OCI-LY3 (cell line): Measurements from ENCODE around the gene NOB1.

Experiments
- H2AFZ ChIP-seq: fragments of 200-600, 300-600 bp; shearing (Covaris generic); 2 replicates; pipeline ENCODE4 v1.6.0; 2014; ENCODE audit warnings: antibody characterized with exemption, low read depth, low read length
- H3K27ac ChIP-seq: fragments of 200-600, 300-600 bp; sonication (generic); 2 replicates; pipeline ENCODE4 v1.5.1; 2014; ENCODE audit warnings: mild to moderate bottlenecking, low read length, moderate library complexity, mixed read lengths
- H3K27me3 ChIP-seq: fragments of 200-600, 300-600 bp; sonication (generic); 2 replicates; pipeline ENCODE4 v1.6.1; 2014; ENCODE audit warnings: low read depth, low read length, mixed read lengths
- H3K36me3 ChIP-seq: fragments of 200-600, 300-600 bp; sonication (generic); replicated peaks from 2 replicates; pipeline ENCODE3; 2014; ENCODE audit warnings: low read depth, low read length, mixed read lengths
- H3K4me1 ChIP-seq: fragments of 300-600, 200-600 bp; sonication (generic); 2 replicates; pipeline ENCODE4 v1.6.1; 2014; ENCODE audit warnings: low read length, mixed read lengths
- H3K4me2 ChIP-seq: fragments of 200-600, 300-600 bp; sonication (generic); 2 replicates; pipeline ENCODE4 v1.6.1; 2014; ENCODE audit warnings: low read length, mixed read lengths
- H3K4me3 ChIP-seq: fragments of 300-600, 200-600 bp; sonication (generic); 2 replicates; pipeline ENCODE4 v1.5.1; 2014; ENCODE audit warnings: antibody characterized with exemption, mild to moderate bottlenecking, low read length, moderate library complexity
- H3K79me2 ChIP-seq: fragments of 300-600, 200-600 bp; shearing (Covaris generic); 2 replicates; pipeline ENCODE4 v1.6.1; 2014; ENCODE audit warnings: mild to moderate bottlenecking, low read length, mixed read lengths
- H3K9ac ChIP-seq: fragments of 300-600, 200-600 bp; shearing (Covaris generic); 2 replicates; pipeline ENCODE4 v1.6.0; 2014; ENCODE audit warnings: mild to moderate bottlenecking, low read length, moderate library complexity
- H3K9me3 ChIP-seq: fragments of 200-600, 300-600 bp; shearing (Covaris generic); 2 replicates; pipeline ENCODE4 v1.6.1; 2014; ENCODE audit warnings: low read length, mixed read lengths; ENCODE audit not compliant: insufficient read depth
- H4K20me1 ChIP-seq: fragments of 200-600, 300-600 bp; sonication (generic); 2 replicates; pipeline ENCODE4 v1.6.1; 2016; ENCODE audit warnings: low read length, mixed read lengths; ENCODE audit not compliant: insufficient read depth
- EZH2phosphoT487 ChIP-seq: fragments of 200-600 bp; shearing (Covaris generic); IDR thresholded peaks from 2 replicates; pipeline ENCODE4 v1.6.1; 2018; ENCODE audit warnings: antibody characterized with exemption, mixed run types, low read depth
- TF ChIP-seq, protein P1 (sequence below): fragments of 200-600, 300-600 bp; sonication (generic); IDR thresholded peaks from 2 replicates; pipeline ENCODE4 v1.5.1; 2014; ENCODE audit warnings: antibody characterized with exemption, low read length, low read depth

The NOB1 gene

DNA sequence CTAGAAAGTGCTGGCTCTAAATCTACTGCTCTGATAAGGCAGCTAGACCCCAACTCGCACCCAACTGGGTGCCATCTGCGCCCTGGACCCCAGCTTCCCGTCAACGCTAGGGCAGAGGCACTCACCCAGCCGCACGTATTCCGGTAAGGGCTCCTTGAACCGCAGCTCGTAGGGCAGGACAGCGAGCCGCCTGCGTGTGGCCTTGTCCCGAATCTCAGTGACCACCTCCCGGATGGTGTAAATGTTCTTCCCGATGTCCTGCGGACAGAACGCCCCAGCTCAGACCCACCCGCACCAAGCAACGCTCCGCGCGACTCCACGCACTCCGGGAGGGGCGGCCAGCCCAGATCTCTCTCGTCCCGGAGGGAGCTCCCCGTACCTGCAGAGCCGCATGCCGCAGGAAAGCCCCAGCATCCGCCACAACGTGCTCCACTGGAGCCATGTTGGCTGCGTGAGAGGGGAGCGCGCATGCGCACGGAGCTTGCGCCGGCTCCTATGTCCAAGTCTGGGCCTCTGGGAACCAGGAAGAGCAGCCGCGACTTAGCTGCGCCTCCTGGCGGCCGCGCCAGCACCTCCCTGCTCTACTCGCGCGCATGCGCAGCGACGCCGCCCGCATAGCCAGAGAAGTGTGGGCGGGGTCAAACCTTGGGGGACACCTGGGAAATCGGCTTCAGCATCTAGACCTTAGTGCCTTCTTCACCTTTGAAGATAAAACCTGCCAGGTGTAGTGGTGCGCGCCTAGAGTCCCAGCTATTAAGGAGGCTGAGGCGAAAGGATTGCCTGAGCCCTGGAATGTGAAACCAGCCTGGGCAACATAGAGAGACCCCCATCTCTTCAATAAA, at the start of gene NOB1:
TSS of gene NOB1 (minus strand) at position 458 of the 842 bp plus-strand sequence. CDS start at position 442, 16 bp downstream.
- Histone ChIP-seq H3K27ac (peak within 1 kb of the TSS; percentile 61), H3K27me3 (no peaks in the 10 kb centered on the region), H3K4me1 (peaks cover 7% of the 10 kb centered on the region), H3K9me3 (no peaks in the 10 kb centered on the region), H2AFZ (peak within 1 kb of the TSS; percentile 94), H3K79me2 (peaks cover 48% of the 10 kb centered on the region), H3K4me3 (peak within 1 kb of the TSS; percentile 93), H3K9ac (peak within 1 kb of the TSS; percentile 95), H4K20me1 (peaks cover 4% of the 10 kb centered on the region; the same call in 1 of the 2 replicates), H3K36me3 (peaks cover 29% of the 10 kb centered on the region), H3K4me2 (peak within 1 kb of the TSS; percentile 85)
- TF ChIP-seq, protein P1, sequence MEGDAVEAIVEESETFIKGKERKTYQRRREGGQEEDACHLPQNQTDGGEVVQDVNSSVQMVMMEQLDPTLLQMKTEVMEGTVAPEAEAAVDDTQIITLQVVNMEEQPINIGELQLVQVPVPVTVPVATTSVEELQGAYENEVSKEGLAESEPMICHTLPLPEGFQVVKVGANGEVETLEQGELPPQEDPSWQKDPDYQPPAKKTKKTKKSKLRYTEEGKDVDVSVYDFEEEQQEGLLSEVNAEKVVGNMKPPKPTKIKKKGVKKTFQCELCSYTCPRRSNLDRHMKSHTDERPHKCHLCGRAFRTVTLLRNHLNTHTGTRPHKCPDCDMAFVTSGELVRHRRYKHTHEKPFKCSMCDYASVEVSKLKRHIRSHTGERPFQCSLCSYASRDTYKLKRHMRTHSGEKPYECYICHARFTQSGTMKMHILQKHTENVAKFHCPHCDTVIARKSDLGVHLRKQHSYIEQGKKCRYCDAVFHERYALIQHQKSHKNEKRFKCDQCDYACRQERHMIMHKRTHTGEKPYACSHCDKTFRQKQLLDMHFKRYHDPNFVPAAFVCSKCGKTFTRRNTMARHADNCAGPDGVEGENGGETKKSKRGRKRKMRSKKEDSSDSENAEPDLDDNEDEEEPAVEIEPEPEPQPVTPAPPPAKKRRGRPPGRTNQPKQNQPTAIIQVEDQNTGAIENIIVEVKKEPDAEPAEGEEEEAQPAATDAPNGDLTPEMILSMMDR = peak; percentile 85
- TF ChIP-seq EZH2phosphoT487 = no peak

DNA sequence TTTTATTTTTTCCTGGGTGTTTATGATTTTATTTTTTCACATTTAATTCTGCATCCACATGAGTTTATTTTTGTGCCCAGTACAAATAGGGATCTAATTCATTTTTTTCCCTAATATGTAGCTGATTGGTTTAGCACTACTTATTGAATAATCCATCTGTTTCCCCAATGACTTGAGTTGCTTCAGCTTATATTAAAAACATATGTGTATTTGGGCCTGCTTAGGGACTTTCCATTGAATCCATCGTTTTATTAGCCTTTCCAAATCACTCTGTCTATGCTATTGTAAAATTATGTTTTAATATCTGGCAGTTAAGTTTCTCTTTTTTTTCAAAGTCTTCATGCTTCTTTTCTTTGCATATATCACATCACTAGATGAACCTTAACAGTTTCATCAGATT, 49.6 kb upstream of the NOB1 start:
- H3K36me3 ChIP-seq = no peaks in the 10 kb centered on the region
- H3K27me3 ChIP-seq = no peaks in the 10 kb centered on the region
- no peak overlapping the region for H3K9ac ChIP-seq
- H3K4me2 ChIP-seq = no peak overlapping the region
- H4K20me1 ChIP-seq = no peaks in the 10 kb centered on the region
- no peaks in the 10 kb centered on the region for H3K9me3 ChIP-seq
- H3K27ac ChIP-seq = no peak overlapping the region
- no peaks in the 10 kb centered on the region for H3K79me2 ChIP-seq
- peaks cover 8% of the 10 kb centered on the region for H3K4me1 ChIP-seq
- H2AFZ ChIP-seq = no peak overlapping the region
- no peak overlapping the region for H3K4me3 ChIP-seq
- no peak for TF ChIP-seq EZH2phosphoT487
- TF ChIP-seq, protein P1 = no peak

DNA sequence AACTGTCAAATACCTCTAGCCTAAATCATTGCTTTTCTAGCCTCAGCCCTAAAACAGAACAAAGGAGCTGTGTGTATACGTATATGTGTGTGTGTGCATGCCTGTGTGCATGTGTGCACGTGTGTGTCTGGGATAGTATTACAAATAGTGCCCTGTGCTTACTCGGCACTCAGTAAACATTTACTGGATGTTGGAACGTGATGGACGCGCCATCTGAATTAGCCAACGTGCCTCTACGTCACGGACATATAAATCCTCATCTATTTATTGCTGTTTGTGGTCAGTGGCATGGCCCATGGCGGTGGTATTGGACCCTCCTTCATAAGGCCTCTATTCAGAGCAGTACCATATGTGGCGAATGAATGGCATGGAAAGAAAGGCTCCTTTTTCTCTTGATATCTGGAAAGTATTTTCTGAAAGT, 44.9 kb upstream of the NOB1 start:
- TF ChIP-seq, protein P1 = no peak
- no peak for TF ChIP-seq EZH2phosphoT487
- Histone ChIP-seq H3K4me3 (no peak overlapping the region), H2AFZ (no peak overlapping the region), H3K27me3 (no peaks in the 10 kb centered on the region), H3K36me3 (no peaks in the 10 kb centered on the region), H4K20me1 (0 out of 2 replicates have a peak, but pooled peaks cover 6% of the 10 kb centered on the region), H3K9ac (no peak overlapping the region), H3K4me2 (no peak overlapping the region), H3K4me1 (no peaks in the 10 kb centered on the region), H3K27ac (no peak overlapping the region), H3K9me3 (no peaks in the 10 kb centered on the region), H3K79me2 (no peaks in the 10 kb centered on the region)

DNA sequence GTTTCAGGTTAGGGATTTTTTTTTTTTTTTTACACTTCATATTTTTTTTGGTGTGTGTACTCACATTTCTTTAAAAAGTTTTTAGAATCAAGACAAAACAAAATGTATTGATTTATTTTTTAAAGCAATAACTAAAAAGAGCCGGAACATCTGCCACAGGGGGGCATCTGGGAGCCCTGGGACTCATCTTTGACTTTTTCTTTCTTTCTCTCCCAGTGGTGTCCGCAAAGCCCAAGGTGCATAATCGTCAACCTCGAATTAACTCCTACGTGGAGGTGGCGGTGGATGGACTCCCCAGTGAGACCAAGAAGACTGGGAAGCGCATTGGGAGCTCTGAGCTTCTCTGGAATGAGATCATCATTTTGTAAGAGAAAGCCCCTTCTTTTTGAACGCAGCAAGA, 43.7 kb upstream of the NOB1 start:
- no peaks in the 10 kb centered on the region for H3K27me3 ChIP-seq
- no peaks in the 10 kb centered on the region for H3K4me1 ChIP-seq
- TF ChIP-seq, protein P1 = peak; percentile 20; the same call in 1 of the 2 replicates
- no peak for TF ChIP-seq EZH2phosphoT487
- H2AFZ ChIP-seq = no peak overlapping the region
- no peak overlapping the region for H3K27ac ChIP-seq
- H3K79me2 ChIP-seq = no peaks in the 10 kb centered on the region
- H3K4me3 ChIP-seq = no peak overlapping the region
- no peak overlapping the region for H3K4me2 ChIP-seq
- no peaks in the 10 kb centered on the region for H3K9me3 ChIP-seq
- 0 out of 2 replicates have a peak, but pooled peaks cover 6% of the 10 kb centered on the region for H4K20me1 ChIP-seq
- no peaks in the 10 kb centered on the region for H3K36me3 ChIP-seq
- no peak overlapping the region for H3K9ac ChIP-seq
